Activated T-cell treated with anti-CD3 and anti-CD28 coated beads, Interleukin-2, amount 50 U/mL, for 72 hours (primary cell): Measurements from ENCODE around the gene DNHD1. TPM values are rescaled to one million over a fixed set of nuclear protein-coding genes. Genes with fewer than 3 reads are reported as not detected.

ENCODE experiments used
- ATAC-seq, 2 donors: fragments of 150-1000 bp; cut with Tn5 transposase; replicated peaks in 1 of 2; 2 replicates each; pipeline ENCODE4 v1.10.0; 2021; ENCODE audit warnings: moderate library complexity in 2 of 2, mild to moderate bottlenecking in 1 of 2
- DNase-seq, 2 donors: peaks; one replicate each; pipeline ENCODE4 v3.0.0; 2021 to 2022; ENCODE audit warnings: mixed read lengths in 1 of 2
- H3K27ac Mint-ChIP-seq: one replicate; pipeline ENCODE4 v1.8.0; 2022; ENCODE audit warnings: mild to moderate bottlenecking, moderate library complexity, mixed read lengths
- H3K27me3 Mint-ChIP-seq: one replicate; pipeline ENCODE4 v1.8.0; 2022; ENCODE audit warnings: low read depth, mixed read lengths
- H3K36me3 Mint-ChIP-seq, 2 donors: one replicate each; pipeline ENCODE4 v1.8.0; 2022; ENCODE audit warnings: mixed read lengths in 2 of 2, mild to moderate bottlenecking in 1 of 2; ENCODE audit not compliant: insufficient read depth in 2 of 2
- H3K4me1 Mint-ChIP-seq: one replicate; pipeline ENCODE4 v1.8.0; 2022; ENCODE audit warnings: low read depth, mixed read lengths
- H3K4me3 Mint-ChIP-seq, 2 donors: one replicate each; pipeline ENCODE4 v1.8.0; 2022; ENCODE audit warnings: mild to moderate bottlenecking in 2 of 2, mixed read lengths in 2 of 2, moderate library complexity in 2 of 2
- H3K9me3 Mint-ChIP-seq, 2 donors: one replicate each; pipeline ENCODE4 v1.8.0; 2022; ENCODE audit warnings: mixed read lengths in 2 of 2
- total RNA-seq, 2 donors: library from RNA; stranded (reverse); gene quantifications; one replicate each; pipeline ENCODE4 v1.2.3, GENCODE V29; 2022

The DNHD1 gene
- total RNA-seq, 2 donors from 2014 or later: 38.5 to 44.4 TPM

GRCh38 chr11:6565988-6566703 lies 69.1 kb downstream of the DNHD1 start:
- no peaks in the 10 kb centered on the region for H3K9me3 Mint-ChIP-seq
- ATAC-seq: no peak
- peaks cover 0 to 8% of the 10 kb centered on the region in 2 donors for H3K36me3 Mint-ChIP-seq
- no peaks in the 10 kb centered on the region for H3K4me1 Mint-ChIP-seq
- H3K4me3 Mint-ChIP-seq: no peak overlapping the region
- H3K27me3 Mint-ChIP-seq: no peaks in the 10 kb centered on the region
- no peak overlapping the region for H3K27ac Mint-ChIP-seq
- DNase-seq: no peak

- Mint-ChIP-seq H3K4me1 (no peaks in the 10 kb centered on the region), H3K9me3 (no peaks in the 10 kb centered on the region), H3K4me3 (no peak overlapping the region), H3K36me3 (peaks cover 0 to 5% of the 10 kb centered on the region in 2 donors), H3K27me3 (no peaks in the 10 kb centered on the region), H3K27ac (no peak overlapping the region)
- no peak for DNase-seq
- ATAC-seq: no peak
These were observed 69.8 kb downstream of the DNHD1 start for GRCh38 chr11:6566704-6567370.

GRCh38 chr11:6567371-6567745 lies 70.3 kb downstream of the DNHD1 start:
- H3K9me3 Mint-ChIP-seq: no peaks in the 10 kb centered on the region
- no peak for ATAC-seq
- no peak overlapping the region for H3K27ac Mint-ChIP-seq
- no peak overlapping the region for H3K4me3 Mint-ChIP-seq
- peaks cover 0 to 4% of the 10 kb centered on the region in 2 donors for H3K36me3 Mint-ChIP-seq
- no peak for DNase-seq
- no peaks in the 10 kb centered on the region for H3K27me3 Mint-ChIP-seq
- H3K4me1 Mint-ChIP-seq: no peaks in the 10 kb centered on the region

- Mint-ChIP-seq H3K27ac (no peak overlapping the region), H3K36me3 (peaks cover 0 to 5% of the 10 kb centered on the region in 2 donors), H3K4me3 (no peak overlapping the region), H3K27me3 (no peaks in the 10 kb centered on the region), H3K9me3 (no peaks in the 10 kb centered on the region), H3K4me1 (no peaks in the 10 kb centered on the region)
- ATAC-seq: no peak
- DNase-seq: no peak
These were observed 71.3 kb downstream of the DNHD1 start for GRCh38 chr11:6568191-6568918.

- ATAC-seq: no peak
- H3K9me3 Mint-ChIP-seq: no peaks in the 10 kb centered on the region
- no peak overlapping the region for H3K27ac Mint-ChIP-seq
- H3K4me3 Mint-ChIP-seq: no peak overlapping the region
- no peaks in the 10 kb centered on the region for H3K4me1 Mint-ChIP-seq
- peaks cover 0 to 5% of the 10 kb centered on the region in 2 donors for H3K36me3 Mint-ChIP-seq
- no peak for DNase-seq
- no peaks in the 10 kb centered on the region for H3K27me3 Mint-ChIP-seq
These were observed 72.6 kb downstream of the DNHD1 start for GRCh38 chr11:6569706-6570105.

- DNase-seq (no peak), ATAC-seq (no peak)
- peaks cover 5% of the 10 kb centered on the region for H3K4me1 Mint-ChIP-seq
- no peaks in the 10 kb centered on the region for H3K9me3 Mint-ChIP-seq
- no peaks in the 10 kb centered on the region for H3K27me3 Mint-ChIP-seq
- no peak overlapping the region for H3K4me3 Mint-ChIP-seq
- H3K36me3 Mint-ChIP-seq: peaks cover 0 to 5% of the 10 kb centered on the region in 2 donors
- H3K27ac Mint-ChIP-seq: no peak overlapping the region
These were observed 73.8 kb downstream of the DNHD1 start for GRCh38 chr11:6570691-6571427.

GRCh38 chr11:6571434-6572008 lies 74.4 kb downstream of the DNHD1 start:
- Mint-ChIP-seq H3K9me3 (no peaks in the 10 kb centered on the region), H3K4me1 (peaks cover 5% of the 10 kb centered on the region), H3K27ac (no peak overlapping the region), H3K27me3 (no peaks in the 10 kb centered on the region), H3K4me3 (no peak overlapping the region), H3K36me3 (peaks cover 0 to 7% of the 10 kb centered on the region in 2 donors)
- no peak for DNase-seq
- ATAC-seq: no peak

GRCh38 chr11:6572215-6572614 lies 75.1 kb downstream of the DNHD1 start:
- Mint-ChIP-seq H3K27me3 (no peaks in the 10 kb centered on the region), H3K4me3 (no peak overlapping the region), H3K4me1 (peaks cover 5% of the 10 kb centered on the region), H3K27ac (no peak overlapping the region), H3K36me3 (peaks cover 0 to 8% of the 10 kb centered on the region in 2 donors), H3K9me3 (no peaks in the 10 kb centered on the region)
- no peak for DNase-seq
- ATAC-seq: no peak

- H3K9me3 Mint-ChIP-seq: no peaks in the 10 kb centered on the region
- H3K36me3 Mint-ChIP-seq: peaks cover 0 to 4% of the 10 kb centered on the region in 2 donors
- no peaks in the 10 kb centered on the region for H3K27me3 Mint-ChIP-seq
- no peak for ATAC-seq
- DNase-seq: no peak
- H3K4me1 Mint-ChIP-seq: peaks cover 5% of the 10 kb centered on the region
- H3K4me3 Mint-ChIP-seq: no peak overlapping the region
- H3K27ac Mint-ChIP-seq: no peak overlapping the region
These were observed 78.0 kb downstream of the DNHD1 start for GRCh38 chr11:6574816-6575715.

GRCh38 chr11:6576471-6577373 lies 79.6 kb downstream of the DNHD1 start:
- no peak overlapping the region for H3K27ac Mint-ChIP-seq
- no peak for DNase-seq

GRCh38 chr11:6578134-6578533 lies 81.1 kb downstream of the DNHD1 start:
- ATAC-seq (no peak), DNase-seq (no peak)
- peaks cover 8 to 16% of the 10 kb centered on the region in 2 donors for H3K36me3 Mint-ChIP-seq
- peaks cover 5% of the 10 kb centered on the region for H3K4me1 Mint-ChIP-seq
- H3K27ac Mint-ChIP-seq: no peak overlapping the region
- peaks cover 3% of the 10 kb centered on the region in 2 donors for H3K9me3 Mint-ChIP-seq
- H3K4me3 Mint-ChIP-seq: no peak overlapping the region
- H3K27me3 Mint-ChIP-seq: no peaks in the 10 kb centered on the region

More at GRCh38 chr11:6576471-6577373, 79.6 kb downstream of the DNHD1 start:
- peaks cover 5 to 7% of the 10 kb centered on the region in 2 donors for H3K36me3 Mint-ChIP-seq
- no peak overlapping the region for H3K4me3 Mint-ChIP-seq
- H3K4me1 Mint-ChIP-seq: peaks cover 5% of the 10 kb centered on the region
- H3K9me3 Mint-ChIP-seq: no peaks in the 10 kb centered on the region
- H3K27me3 Mint-ChIP-seq: no peaks in the 10 kb centered on the region
- no peak for ATAC-seq
